Measurements from ENCODE around the gene CFAP410.

CFAP410 gene

GRCh38 chr21:44323591-44323990, 15.6 kb downstream of the CFAP410 start:
- no peak for TF ChIP-seq CTCF (IDR thresholded peaks at IDR 0.05; ENCODE audit: low read depth, low read length)
- DNase-seq (ENCODE audit: extremely low read depth, low read depth), result no peak

DNA sequence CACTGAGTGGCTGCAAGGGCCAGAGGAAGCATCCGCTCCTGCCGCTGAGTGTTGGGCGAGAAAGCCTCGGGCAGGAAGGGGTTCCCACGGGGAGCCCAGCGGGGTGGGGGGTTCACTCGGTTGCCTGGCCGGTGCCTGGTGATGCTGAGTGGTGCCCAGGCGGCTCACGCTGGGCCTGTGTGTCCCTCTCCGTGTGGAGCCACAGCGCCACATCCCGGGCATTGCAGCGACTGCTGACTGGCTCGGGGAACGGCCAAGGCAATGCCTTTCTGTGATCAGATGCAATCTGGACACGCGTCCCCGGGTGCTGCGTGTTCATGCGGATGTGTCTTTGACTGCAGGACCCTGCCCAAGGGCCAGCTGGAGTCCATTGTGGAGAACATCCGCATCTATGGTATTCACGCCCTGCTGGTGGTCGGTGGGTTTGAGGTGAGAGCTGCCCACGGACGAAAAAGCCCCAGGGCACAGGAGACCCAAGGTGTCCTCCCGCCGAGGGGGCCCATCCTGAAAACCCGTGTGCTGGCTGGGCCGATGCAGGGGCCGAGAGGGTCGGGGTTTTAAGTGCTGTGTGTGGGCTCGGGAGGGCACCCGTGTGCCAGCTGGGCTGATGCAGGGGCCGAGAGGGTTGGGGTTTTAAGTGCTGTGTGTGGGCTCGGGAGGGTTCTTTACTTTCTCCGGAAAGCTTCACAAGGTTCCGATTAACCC, 16.4 kb downstream of the CFAP410 start:
- no peak for DNase-seq (ENCODE audit: extremely low read depth, low read depth)
- TF ChIP-seq CTCF (IDR thresholded peaks at IDR 0.05; ENCODE audit: low read depth, low read length), result no peak

- TF ChIP-seq CTCF (IDR thresholded peaks at IDR 0.05; ENCODE audit: low read depth, low read length), result no peak
- DNase-seq (ENCODE audit: extremely low read depth, low read depth), result no peak
Observed at GRCh38 chr21:44321846-44322450, 17.2 kb downstream of the CFAP410 start.

DNA sequence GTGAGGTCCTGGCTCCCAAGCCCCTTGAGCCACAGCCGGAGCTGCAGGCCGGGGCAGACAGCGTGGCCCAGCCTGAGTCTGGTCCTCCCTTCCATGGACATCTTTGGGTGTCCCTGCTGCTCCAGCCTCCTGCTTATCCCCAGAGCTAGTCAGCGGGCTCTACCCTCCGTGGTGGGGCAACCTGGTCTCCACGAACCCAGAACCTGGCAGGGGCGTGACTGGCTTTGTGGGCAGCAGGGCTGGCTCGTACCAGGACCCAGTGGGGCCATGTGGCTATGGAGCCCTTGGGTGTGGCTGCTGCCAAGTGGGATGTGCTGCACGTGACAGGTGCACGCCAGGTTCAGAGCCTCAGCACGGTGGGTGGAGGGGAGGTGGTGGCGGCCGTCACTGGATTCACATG, 18.3 kb downstream of the CFAP410 start:
- no peak for TF ChIP-seq CTCF (IDR thresholded peaks at IDR 0.05; ENCODE audit: low read depth, low read length)
- no peak for DNase-seq (ENCODE audit: extremely low read depth, low read depth)

DNA sequence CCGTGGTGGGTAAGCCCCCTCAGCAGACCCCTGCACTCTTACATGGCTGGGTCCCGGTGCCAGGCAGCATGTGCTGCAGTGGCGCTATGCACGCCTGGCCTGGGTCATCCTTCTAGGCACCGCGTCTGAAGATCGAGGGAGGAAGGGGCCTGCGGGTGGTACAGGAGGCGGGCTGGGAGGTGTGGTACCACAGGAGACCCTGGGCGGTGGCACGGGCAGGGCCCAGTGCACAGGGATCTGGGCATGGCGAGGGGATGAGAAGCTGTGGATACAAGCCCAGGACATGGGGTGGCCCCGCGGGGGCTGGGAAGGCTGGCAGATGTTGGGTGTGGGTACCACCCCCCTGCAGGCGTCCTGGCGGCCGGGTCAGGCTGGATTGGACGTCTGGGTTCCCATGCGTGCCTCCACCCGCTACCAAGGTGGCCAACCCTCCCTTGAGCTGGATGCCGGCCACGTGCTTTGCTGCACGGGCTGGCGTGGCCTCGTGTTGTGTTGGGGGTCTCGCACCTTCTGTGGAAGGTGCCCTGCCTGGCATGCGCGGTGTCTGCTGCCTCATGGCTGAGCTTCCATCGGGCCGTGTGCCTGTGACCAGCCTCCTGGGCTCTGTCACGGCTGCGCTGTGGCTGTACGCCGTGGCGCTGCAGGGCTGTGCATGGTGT, 19.7 kb downstream of the CFAP410 start:
- TF ChIP-seq CTCF (IDR thresholded peaks at IDR 0.05; ENCODE audit: low read depth, low read length), result no peak
- no peak for DNase-seq (ENCODE audit: extremely low read depth, low read depth)

DNA sequence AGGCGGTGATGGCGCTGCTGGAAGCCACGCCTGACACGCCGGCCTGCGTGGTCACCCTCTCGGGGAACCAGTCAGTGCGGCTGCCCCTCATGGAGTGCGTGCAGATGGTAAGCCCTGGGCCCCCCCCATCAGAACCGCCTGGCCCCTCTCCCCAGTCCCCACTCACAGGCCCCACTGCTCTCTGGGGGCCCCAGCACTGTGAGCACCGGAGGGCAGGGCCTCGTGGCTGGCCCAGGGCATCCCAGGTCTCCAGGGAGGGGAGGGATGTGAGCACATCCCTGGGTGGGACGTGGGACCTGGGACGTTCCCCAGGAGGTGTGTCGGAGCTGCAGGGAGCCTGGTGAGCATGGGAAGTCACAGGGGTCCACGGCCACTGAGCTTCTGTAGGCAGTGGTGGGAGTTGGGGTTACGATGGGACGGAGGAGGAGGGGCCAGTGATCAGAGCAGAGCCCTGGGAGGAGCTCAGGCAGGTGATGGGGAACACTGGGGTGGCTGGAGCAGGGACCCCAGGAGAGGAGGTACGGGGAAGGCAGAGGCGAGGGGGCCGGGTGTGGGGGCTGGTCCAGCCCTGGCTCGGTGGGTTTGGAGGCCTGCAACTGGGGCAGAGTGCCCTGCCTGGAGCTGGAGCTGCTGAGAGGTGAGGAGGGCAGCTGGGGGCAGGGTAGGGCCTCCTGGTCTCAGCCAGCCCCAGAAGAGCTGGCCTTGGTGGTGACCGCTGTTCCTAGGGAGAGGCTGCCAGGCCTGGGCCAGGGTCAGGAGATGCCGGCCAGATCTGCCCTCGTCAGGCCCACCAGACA, 20.5 kb downstream of the CFAP410 start:
- DNase-seq (ENCODE audit: extremely low read depth, low read depth), result no peak

More for the DNA sequence above, 20.5 kb downstream of the CFAP410 start:
- TF ChIP-seq CTCF (IDR thresholded peaks at IDR 0.05; ENCODE audit: low read depth, low read length), result no peak

All from AG09319 (cell line).